B cell (primary cell): ENCODE data around the gene IGF2BP3.

Experiments used
- CTCF ChIP-seq: fragments of 200-600 bp; IDR thresholded peaks from one replicate; pipeline ENCODE4 v1.8.0; 2022; ENCODE audit warnings: antibody characterized with exemption, mild to moderate bottlenecking
- EZH2 ChIP-seq: IDR thresholded peaks from 2 replicates; pipeline ENCODE4 v1.6.1; 2012; ENCODE audit warnings: borderline replicate concordance, low read depth, mild to moderate bottlenecking, moderate library complexity, low read length; ENCODE audit not compliant: insufficient read depth, poor library complexity, severe bottlenecking

GRCh38 chr7:23261843-23262452, 208.3 kb downstream of the IGF2BP3 start:
- no peak for TF ChIP-seq EZH2
- TF ChIP-seq CTCF: peak; percentile 85
